Heart left ventricle (tissue), 13 donors: ENCODE results near the gene PLA2G2C.

Source experiments
- CTCF ChIP-seq, 12 donors: fragments of 200-600 bp; sonication (generic) in 4 of 12; IDR thresholded peaks; one replicate each; pipeline versions ENCODE4 v1.5.0 to v1.8.0; 2018 to 2022; ENCODE audit warnings: antibody characterized with exemption in 12 of 12, mild to moderate bottlenecking in 5 of 12
- POLR2A ChIP-seq, 2 donors: fragments of 450-650 bp; IDR thresholded peaks; one replicate each; pipeline ENCODE4 v1.6.1; 2017; ENCODE audit warnings: antibody characterized with exemption in 2 of 2, mild to moderate bottlenecking in 2 of 2, moderate library complexity in 2 of 2
- donor health status: ischemic (EF 13 %, LVEDD 7.1; RV severe dilation, severe dysfunction).
- donor health status: DM: no; HTN: yes; CAD: no.
- donor health status: DM: no; HTN: no; CAD: no.
- donor health status: ischemic (EF 25% LVEDD 6.9; RV normal size, moderate dysfunction).
- donor health status: ischemic (EF 25% LVEDD 5.7; RV mildly dilated, moderate dysfunction).
- donor health status: ischemic (EF 35%, LVEDD 5.7; RV mildly dilated, moderate dysfunction).
- donor health status: nonischemic (EF 11% LVEDD 7.7; RV severe dilation, severe dysfunction).
- donor health status: DM: yes; HTN: yes; CAD: no.
- donor health status: PGD.
- donor health status: ischemic (EF 29% LVEDD 5.4; RV normal size, mild dysfunction).
- donor health status: nonischemic (EF 23%, LVEDD 6.1; RV moderate dilation, normal function).

DNA sequence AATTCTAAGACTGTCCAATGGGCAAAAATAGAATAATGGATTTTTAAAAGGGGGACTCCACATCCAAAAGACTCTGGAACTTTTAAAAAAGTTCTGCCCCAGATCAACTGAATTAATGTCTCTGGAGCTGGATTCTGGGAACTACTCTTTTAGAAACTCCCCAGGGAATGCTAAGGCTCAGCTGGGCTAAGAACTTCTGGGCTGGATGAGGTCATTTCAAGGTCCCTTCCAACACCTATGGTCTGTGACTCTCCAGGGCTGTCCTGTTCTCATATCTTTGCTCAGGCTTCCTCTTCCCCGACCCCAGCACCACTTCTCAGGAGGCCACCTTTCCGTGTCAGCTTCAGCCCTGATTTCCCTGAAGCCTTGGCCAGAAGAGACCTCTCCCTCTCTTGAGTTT lies 13.5 kb upstream of the PLA2G2C start:
- no peak for TF ChIP-seq CTCF (IDR thresholded peaks at IDR 0.05)
- no peak for TF ChIP-seq POLR2A (IDR thresholded peaks at IDR 0.05)
